B cell (primary cell): ENCODE results near the gene BEGAIN.

Experiments used
- EZH2 ChIP-seq: IDR thresholded peaks from 2 replicates; pipeline ENCODE4 v1.6.1; 2012; ENCODE audit warnings: borderline replicate concordance, low read depth, mild to moderate bottlenecking, moderate library complexity, low read length; ENCODE audit not compliant: insufficient read depth, poor library complexity, severe bottlenecking
- TF ChIP-seq, protein P1 (sequence below): fragments of 200-600 bp; IDR thresholded peaks from one replicate; pipeline ENCODE4 v1.8.0; 2022; ENCODE audit warnings: antibody characterized with exemption, mild to moderate bottlenecking

GRCh38 chr14:100532906-100533655 lies 54.1 kb downstream of the BEGAIN start:
- TF ChIP-seq, protein P1, sequence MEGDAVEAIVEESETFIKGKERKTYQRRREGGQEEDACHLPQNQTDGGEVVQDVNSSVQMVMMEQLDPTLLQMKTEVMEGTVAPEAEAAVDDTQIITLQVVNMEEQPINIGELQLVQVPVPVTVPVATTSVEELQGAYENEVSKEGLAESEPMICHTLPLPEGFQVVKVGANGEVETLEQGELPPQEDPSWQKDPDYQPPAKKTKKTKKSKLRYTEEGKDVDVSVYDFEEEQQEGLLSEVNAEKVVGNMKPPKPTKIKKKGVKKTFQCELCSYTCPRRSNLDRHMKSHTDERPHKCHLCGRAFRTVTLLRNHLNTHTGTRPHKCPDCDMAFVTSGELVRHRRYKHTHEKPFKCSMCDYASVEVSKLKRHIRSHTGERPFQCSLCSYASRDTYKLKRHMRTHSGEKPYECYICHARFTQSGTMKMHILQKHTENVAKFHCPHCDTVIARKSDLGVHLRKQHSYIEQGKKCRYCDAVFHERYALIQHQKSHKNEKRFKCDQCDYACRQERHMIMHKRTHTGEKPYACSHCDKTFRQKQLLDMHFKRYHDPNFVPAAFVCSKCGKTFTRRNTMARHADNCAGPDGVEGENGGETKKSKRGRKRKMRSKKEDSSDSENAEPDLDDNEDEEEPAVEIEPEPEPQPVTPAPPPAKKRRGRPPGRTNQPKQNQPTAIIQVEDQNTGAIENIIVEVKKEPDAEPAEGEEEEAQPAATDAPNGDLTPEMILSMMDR, result no peak
- no peak for TF ChIP-seq EZH2
